ENCODE results near the gene FCHSD2. TPM values are rescaled to one million over a fixed set of nuclear protein-coding genes. Genes with fewer than 3 reads are reported as not detected.

The FCHSD2 gene
- polyA plus RNA-seq, 1 donor (not counting 4 experiments of a cell fraction or from before 2014, with no cell fraction given), result 14.2 TPM

DNA sequence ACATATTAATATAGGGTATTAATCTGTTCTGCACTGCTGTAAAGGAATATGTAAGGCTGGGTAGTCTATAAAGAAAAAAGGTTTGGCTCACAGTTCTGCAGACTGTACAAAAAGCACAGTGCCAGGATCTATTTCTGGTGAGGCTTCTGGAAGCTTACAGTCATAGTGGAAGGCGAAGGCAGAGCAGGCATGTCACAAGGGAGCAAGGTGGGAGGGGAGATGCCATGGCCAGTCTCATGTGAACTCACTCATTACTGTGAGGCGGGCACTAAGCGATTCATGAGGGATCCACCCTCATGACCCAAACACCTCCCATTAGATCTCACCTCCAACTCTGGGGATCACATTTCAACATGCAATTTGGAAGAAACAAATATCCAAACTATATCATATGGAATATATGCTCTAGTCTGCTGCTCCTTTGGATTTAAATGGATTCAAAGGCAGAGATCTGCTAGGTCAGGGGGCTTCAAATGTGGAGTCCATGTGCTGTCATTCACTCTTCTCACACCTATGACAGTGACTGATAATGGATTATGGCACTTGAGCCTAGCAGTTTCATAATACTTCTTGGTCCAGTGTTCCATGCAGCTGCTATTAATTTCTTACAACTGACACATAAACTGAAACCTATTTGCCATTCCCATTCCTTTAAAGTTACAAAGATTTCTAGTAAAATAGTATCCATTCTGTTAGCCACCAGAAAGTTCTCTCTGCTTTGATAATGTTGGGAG lies 182.0 kb downstream of the FCHSD2 start:
- dilution Hi-C loops (cut with MboI; ENCODE audit: extremely low pct_ligation_motif_present, low sequenced_read_pairs), result no loop called here
- Histone ChIP-seq H3K79me2 (ENCODE audit: control insufficient read depth, insufficient read depth, low read length) (no peaks in the 10 kb centered on the region), H3K9me3 (ENCODE audit: control insufficient read depth, low read depth, low read length) (no peaks in the 10 kb centered on the region), H3K27ac (ENCODE audit: control insufficient read depth, insufficient read depth, low read length) (no peak overlapping the region), H2AFZ (ENCODE audit: control insufficient read depth, low read length) (no peak overlapping the region), H3K36me3 (ENCODE audit: control insufficient read depth in 2 of 2, extremely low read depth in 1 of 2, insufficient read depth in 2 of 2, low read length in 2 of 2) (no peaks in the 10 kb centered on the region), H3K4me3 (ENCODE audit: control insufficient read depth in 2 of 3, extremely low read depth in 1 of 3, insufficient read depth in 2 of 3, low read depth in 1 of 3, low read length in 3 of 3) (no peak overlapping the region), H3K9me1 (ENCODE audit: control insufficient read depth, extremely low read depth, insufficient read depth, low read length) (no peaks in the 10 kb centered on the region), H4K20me1 (ENCODE audit: control insufficient read depth, extremely low read depth, insufficient read depth, low read length) (no peaks in the 10 kb centered on the region), H3K4me2 (ENCODE audit: control insufficient read depth, extremely low read depth, insufficient read depth, low read depth, low read length) (no peak overlapping the region), H3K27me3 (ENCODE audit: control insufficient read depth, extremely low read depth, insufficient read depth, low read length) (no peaks in the 10 kb centered on the region), H3K9ac (ENCODE audit: control insufficient read depth, extremely low read depth, insufficient read depth, low read length) (no peak overlapping the region), H3K4me1 (ENCODE audit: control insufficient read depth, extremely low read depth, insufficient read depth, low read length) (no peaks in the 10 kb centered on the region)
- TF ChIP-seq EZH2 (IDR thresholded peaks at IDR 0.05; ENCODE audit: low read length), result no peak
- TF ChIP-seq, protein P1, sequence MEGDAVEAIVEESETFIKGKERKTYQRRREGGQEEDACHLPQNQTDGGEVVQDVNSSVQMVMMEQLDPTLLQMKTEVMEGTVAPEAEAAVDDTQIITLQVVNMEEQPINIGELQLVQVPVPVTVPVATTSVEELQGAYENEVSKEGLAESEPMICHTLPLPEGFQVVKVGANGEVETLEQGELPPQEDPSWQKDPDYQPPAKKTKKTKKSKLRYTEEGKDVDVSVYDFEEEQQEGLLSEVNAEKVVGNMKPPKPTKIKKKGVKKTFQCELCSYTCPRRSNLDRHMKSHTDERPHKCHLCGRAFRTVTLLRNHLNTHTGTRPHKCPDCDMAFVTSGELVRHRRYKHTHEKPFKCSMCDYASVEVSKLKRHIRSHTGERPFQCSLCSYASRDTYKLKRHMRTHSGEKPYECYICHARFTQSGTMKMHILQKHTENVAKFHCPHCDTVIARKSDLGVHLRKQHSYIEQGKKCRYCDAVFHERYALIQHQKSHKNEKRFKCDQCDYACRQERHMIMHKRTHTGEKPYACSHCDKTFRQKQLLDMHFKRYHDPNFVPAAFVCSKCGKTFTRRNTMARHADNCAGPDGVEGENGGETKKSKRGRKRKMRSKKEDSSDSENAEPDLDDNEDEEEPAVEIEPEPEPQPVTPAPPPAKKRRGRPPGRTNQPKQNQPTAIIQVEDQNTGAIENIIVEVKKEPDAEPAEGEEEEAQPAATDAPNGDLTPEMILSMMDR (optimal IDR thresholded peaks at IDR 0.05 in 1 of 3, IDR thresholded peaks at IDR 0.05 in 1 of 3, conservative IDR thresholded peaks at IDR 0.05 in 1 of 3; ENCODE audit: extremely low read depth in 1 of 3, insufficient read depth in 2 of 3, low read length in 3 of 3), result no peak
- no peak for FAIRE-seq
- no peak for DNase-seq (ENCODE audit: low read depth, low spot score)

DNA sequence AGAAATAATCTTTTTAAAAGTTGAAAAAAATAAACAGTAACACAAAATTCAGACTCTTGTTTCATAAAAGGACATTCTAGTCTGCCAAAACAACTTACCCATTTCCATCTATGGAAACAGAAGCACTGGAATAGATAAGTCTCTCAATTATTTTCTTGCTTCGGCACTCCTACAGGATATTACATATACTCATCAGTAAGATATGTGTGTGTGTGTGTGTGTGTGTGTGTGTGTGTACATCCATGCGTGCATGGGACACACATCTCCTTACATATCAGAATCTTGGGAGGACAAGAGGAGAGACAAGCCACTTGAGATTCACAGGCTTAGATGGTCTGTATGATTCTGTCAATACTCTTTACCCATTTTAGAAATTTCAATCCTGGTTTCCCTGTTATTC lies 183.3 kb downstream of the FCHSD2 start:
- H3K4me3 ChIP-seq (ENCODE audit: control insufficient read depth in 2 of 3, extremely low read depth in 1 of 3, insufficient read depth in 2 of 3, low read depth in 1 of 3, low read length in 3 of 3), result no peak overlapping the region
- dilution Hi-C loops (cut with MboI; ENCODE audit: extremely low pct_ligation_motif_present, low sequenced_read_pairs), result no loop called here
- no peaks in the 10 kb centered on the region for H3K27me3 ChIP-seq (ENCODE audit: control insufficient read depth, extremely low read depth, insufficient read depth, low read length)
- TF ChIP-seq EZH2 (IDR thresholded peaks at IDR 0.05; ENCODE audit: low read length), result no peak
- TF ChIP-seq, protein P1 (optimal IDR thresholded peaks at IDR 0.05 in 1 of 3, IDR thresholded peaks at IDR 0.05 in 1 of 3, conservative IDR thresholded peaks at IDR 0.05 in 1 of 3; ENCODE audit: extremely low read depth in 1 of 3, insufficient read depth in 2 of 3, low read length in 3 of 3), result no peak
- H3K9me1 ChIP-seq (ENCODE audit: control insufficient read depth, extremely low read depth, insufficient read depth, low read length), result no peaks in the 10 kb centered on the region
- H3K27ac ChIP-seq (ENCODE audit: control insufficient read depth, insufficient read depth, low read length), result no peak overlapping the region
- H3K9me3 ChIP-seq (ENCODE audit: control insufficient read depth, low read depth, low read length), result no peaks in the 10 kb centered on the region
- no peak overlapping the region for H2AFZ ChIP-seq (ENCODE audit: control insufficient read depth, low read length)
- H3K36me3 ChIP-seq (ENCODE audit: control insufficient read depth in 2 of 2, extremely low read depth in 1 of 2, insufficient read depth in 2 of 2, low read length in 2 of 2), result no peaks in the 10 kb centered on the region
- H3K4me1 ChIP-seq (ENCODE audit: control insufficient read depth, extremely low read depth, insufficient read depth, low read length), result no peaks in the 10 kb centered on the region
- H3K9ac ChIP-seq (ENCODE audit: control insufficient read depth, extremely low read depth, insufficient read depth, low read length), result no peak overlapping the region
- FAIRE-seq (no peak), DNase-seq (ENCODE audit: low read depth, low spot score) (no peak)
- no peak overlapping the region for H3K4me2 ChIP-seq (ENCODE audit: control insufficient read depth, extremely low read depth, insufficient read depth, low read depth, low read length)
- no peaks in the 10 kb centered on the region for H4K20me1 ChIP-seq (ENCODE audit: control insufficient read depth, extremely low read depth, insufficient read depth, low read length)
- no peaks in the 10 kb centered on the region for H3K79me2 ChIP-seq (ENCODE audit: control insufficient read depth, insufficient read depth, low read length)
